SK-N-SH treated with all-trans-retinoic acid at 6 μM for 48 hours (cell line): Measurements from ENCODE around the gene ESCO1.

Source experiments
- ATAC-seq: fragments of 200-7000 bp; cut with Tn5 transposase; 3 replicates; pipeline ENCODE4 v1.9.1; 2020; ENCODE audit warnings: mild to moderate bottlenecking, moderate library complexity
- ARNTL ChIP-seq: fragments of 450-650 bp; formaldehyde crosslinking; IDR thresholded peaks from 2 replicates; pipeline ENCODE4 v1.5.0; 2020; ENCODE audit warnings: low read depth, mild to moderate bottlenecking, moderate library complexity, borderline replicate concordance
- BACH2 ChIP-seq: fragments of 250-450 bp; sonication (Bioruptor Pico); IDR thresholded peaks from 2 replicates; pipeline ENCODE4 v1.9.0; 2021; ENCODE audit warnings: mild to moderate bottlenecking, borderline replicate concordance
- CREB5 ChIP-seq: fragments of 250-450 bp; sonication (Bioruptor Pico); IDR thresholded peaks from 2 replicates; pipeline ENCODE4 v1.5.1; 2020; ENCODE audit warnings: low read depth, mild to moderate bottlenecking, moderate library complexity
- CSDC2 ChIP-seq: fragments of 250-450 bp; sonication (Bioruptor Pico); IDR thresholded peaks from 2 replicates; pipeline ENCODE4 v1.5.0; 2020; ENCODE audit warnings: mild to moderate bottlenecking, moderate library complexity
- CSRNP3 ChIP-seq: fragments of 250-450 bp; sonication (Bioruptor Pico); IDR thresholded peaks from 2 replicates; pipeline ENCODE4 v1.5.1; 2021; ENCODE audit warnings: mild to moderate bottlenecking, moderate library complexity
- ESRRG ChIP-seq: fragments of 250-450 bp; sonication (Bioruptor Pico); IDR thresholded peaks from 2 replicates; pipeline ENCODE4 v1.6.1; 2021; ENCODE audit warnings: mild to moderate bottlenecking
- GLIS3 ChIP-seq: fragments of 250-450 bp; sonication (Bioruptor Pico); IDR thresholded peaks from 2 replicates; pipeline ENCODE4 v1.5.0; 2020; ENCODE audit warnings: mild to moderate bottlenecking, moderate library complexity
- ISL1 ChIP-seq: fragments of 250-450 bp; sonication (Bioruptor Pico); IDR thresholded peaks from 2 replicates; pipeline ENCODE4 v2.1.2; 2022; ENCODE audit warnings: mild to moderate bottlenecking, moderate library complexity
- OSR1 ChIP-seq: fragments of 250-450 bp; sonication (Bioruptor Pico); IDR thresholded peaks from 2 replicates; pipeline ENCODE4 v1.8.0; 2022; ENCODE audit warnings: moderate library complexity, mild to moderate bottlenecking, inconsistent platforms
- PATZ1 ChIP-seq: fragments of 250-450 bp; sonication (Bioruptor Pico); IDR thresholded peaks from 2 replicates; pipeline ENCODE4 v1.8.0; 2020; ENCODE audit warnings: mild to moderate bottlenecking, moderate library complexity, borderline replicate concordance
- POU6F1 ChIP-seq: fragments of 250-450 bp; sonication (Bioruptor Pico); IDR thresholded peaks from 2 replicates; pipeline ENCODE4 v1.8.0; 2021; ENCODE audit warnings: low read depth, mild to moderate bottlenecking, moderate library complexity, borderline replicate concordance
- PPARA ChIP-seq: fragments of 250-450 bp; sonication (Bioruptor Pico); IDR thresholded peaks from 2 replicates; pipeline ENCODE4 v1.5.0; 2020; ENCODE audit warnings: mild to moderate bottlenecking, borderline replicate concordance
- RARB ChIP-seq: fragments of 250-450 bp; sonication (Bioruptor Pico); IDR thresholded peaks from 2 replicates; pipeline ENCODE4 v1.8.0; 2021; ENCODE audit warnings: mild to moderate bottlenecking, moderate library complexity
- SNAI2 ChIP-seq: fragments of 250-450 bp; sonication (Bioruptor Pico); IDR thresholded peaks from 2 replicates; pipeline ENCODE4 v1.5.0; 2020; ENCODE audit warnings: mild to moderate bottlenecking, moderate library complexity
- TCF4 ChIP-seq: fragments of 250-450 bp; sonication (Bioruptor Pico); IDR thresholded peaks from 2 replicates; pipeline ENCODE4 v1.8.0; 2021; ENCODE audit warnings: mild to moderate bottlenecking, moderate library complexity, borderline replicate concordance
- TOX ChIP-seq: fragments of 250-450 bp; sonication (Bioruptor Pico); IDR thresholded peaks from 2 replicates; pipeline ENCODE4 v1.8.0; 2021; ENCODE audit warnings: mild to moderate bottlenecking, moderate library complexity, borderline replicate concordance
- TSHZ2 ChIP-seq: fragments of 250-450 bp; sonication (Bioruptor Pico); IDR thresholded peaks from 2 replicates; pipeline ENCODE4 v1.5.0; 2020; ENCODE audit warnings: mild to moderate bottlenecking, moderate library complexity
- ZC3H10 ChIP-seq: fragments of 250-450 bp; sonication (Bioruptor Pico); IDR thresholded peaks from 2 replicates; pipeline ENCODE4 v1.5.1; 2021; ENCODE audit warnings: mild to moderate bottlenecking, moderate library complexity
- ZFP3 ChIP-seq: fragments of 250-450 bp; sonication (Bioruptor Pico); IDR thresholded peaks from 2 replicates; pipeline ENCODE4 v1.5.0; 2020; ENCODE audit warnings: mild to moderate bottlenecking, moderate library complexity
- ZFP30 ChIP-seq: fragments of 450-650 bp; formaldehyde crosslinking; IDR thresholded peaks from 2 replicates; pipeline ENCODE4 v1.5.0; 2022; ENCODE audit warnings: mild to moderate bottlenecking, moderate library complexity
- ZNF565 ChIP-seq: fragments of 450-650 bp; formaldehyde crosslinking; conservative IDR thresholded peaks from 2 replicates; pipeline ENCODE4 v1.5.0; 2020; ENCODE audit warnings: low read depth, mild to moderate bottlenecking, moderate library complexity
- ZNF70 ChIP-seq: fragments of 450-650 bp; formaldehyde crosslinking; IDR thresholded peaks from 2 replicates; pipeline ENCODE4 v1.5.0; 2020; ENCODE audit warnings: mild to moderate bottlenecking, moderate library complexity
- ZNF8 ChIP-seq: fragments of 450-650 bp; formaldehyde crosslinking; IDR thresholded peaks from 2 replicates; pipeline ENCODE4 v1.5.0; 2020; ENCODE audit warnings: mild to moderate bottlenecking, moderate library complexity

Gene ESCO1

GRCh38 chr18:21548647-21549046 lies 51.9 kb downstream of the ESCO1 start:
- TF ChIP-seq POU6F1 (CRISPR knock-in tag) (no peak), ZFP3 (no peak), ISL1 (CRISPR knock-in tag) (no peak), ZNF565 (CRISPR knock-in tag) (no peak)
- no peak for ATAC-seq

GRCh38 chr18:21546423-21546822 lies 54.1 kb downstream of the ESCO1 start:
- TF ChIP-seq ZFP3 (no peak), POU6F1 (CRISPR knock-in tag) (no peak), GLIS3 (CRISPR knock-in tag) (no peak), CSDC2 (no peak), OSR1 (no peak), BACH2 (CRISPR knock-in tag) (no peak), ZC3H10 (CRISPR knock-in tag) (no peak), ISL1 (CRISPR knock-in tag) (no peak), ZNF70 (CRISPR knock-in tag) (no peak), TOX (CRISPR knock-in tag) (no peak), CSRNP3 (no peak)
- ATAC-seq, result no peak

GRCh38 chr18:21538230-21538629 lies 62.3 kb downstream of the ESCO1 start:
- ATAC-seq, result no peak
- TF ChIP-seq CSRNP3 (no peak), PPARA (CRISPR knock-in tag) (no peak), ISL1 (CRISPR knock-in tag) (no peak), RARB (CRISPR knock-in tag) (no peak), ESRRG (no peak), ZFP30 (CRISPR knock-in tag) (no peak), ZNF70 (CRISPR knock-in tag) (no peak), OSR1 (no peak), ZNF8 (CRISPR knock-in tag) (no peak), ZC3H10 (CRISPR knock-in tag) (no peak), SNAI2 (CRISPR knock-in tag) (no peak), ARNTL (CRISPR knock-in tag) (no peak), BACH2 (CRISPR knock-in tag) (no peak), PATZ1 (CRISPR knock-in tag) (no peak), TCF4 (CRISPR knock-in tag) (no peak), POU6F1 (CRISPR knock-in tag) (no peak), TOX (CRISPR knock-in tag) (no peak), CREB5 (no peak), ZNF565 (CRISPR knock-in tag) (no peak), TSHZ2 (CRISPR knock-in tag) (no peak)
